Panc1 (cell line): Measurements from ENCODE around the gene KAT6B. TPM values are rescaled to one million over a fixed set of nuclear protein-coding genes. Genes with fewer than 3 reads are reported as not detected.
A peak's percentile ranks its signal among the peaks of the same experiment; 100 is the strongest.

ENCODE experiments used
- ATAC-seq: fragments of 200-7000 bp; cut with Tn5 transposase; 2 replicates; pipeline ENCODE4 v1.9.1; 2020; ENCODE audit warnings: mild to moderate bottlenecking, moderate library complexity
- BruUV-seq: library from RNA; stranded (reverse); fragments of 400-500 nt; replicated peaks from 2 replicates; lab custom pipeline; 2021; lab: Mats Ljungman, UMichigan
- CTCF ChIA-PET: fragments of 300-600 bp; sonication (Branson Sonifier 250); formaldehyde crosslinking; loops from one replicate; lab custom pipeline; 2022; ENCODE audit warnings: antibody characterized with exemption; lab: Charles Lee
- POLR2A ChIA-PET: fragments of 300-600 bp; sonication (Branson Sonifier 250); formaldehyde crosslinking; loops from one replicate; lab custom pipeline; 2022; ENCODE audit warnings: antibody characterized with exemption; lab: Charles Lee
- DNase-seq: peaks from one replicate; pipeline ENCODE4 v3.0.0-alpha.2; 2010; ENCODE audit warnings: low read depth, low spot score
- H3K27ac ChIP-seq: 2 replicates; pipeline ENCODE4 v1.5.1; 2011; ENCODE audit warnings: mild to moderate bottlenecking, low read length, inconsistent platforms
- H3K27me3 ChIP-seq: fragments of 200-500 bp; sonication (Bioruptor generic); 2 replicates; pipeline ENCODE4 v1.6.0; 2014; ENCODE audit warnings: low read length, inconsistent platforms; ENCODE audit not compliant: control insufficient read depth, insufficient read depth
- H3K36me3 ChIP-seq: fragments of 200-500 bp; sonication (Bioruptor generic); 2 replicates; pipeline ENCODE4 v1.5.1; 2014; ENCODE audit warnings: inconsistent platforms, mild to moderate bottlenecking, low read length, moderate library complexity; ENCODE audit not compliant: control insufficient read depth, insufficient read depth
- H3K4me1 ChIP-seq: 2 replicates; pipeline ENCODE4 v1.5.1; 2011; ENCODE audit warnings: inconsistent platforms, mild to moderate bottlenecking, low read length, moderate library complexity; ENCODE audit not compliant: control insufficient read depth, insufficient read depth
- H3K4me3 ChIP-seq, 2 experiments: 2 replicates each; pipeline ENCODE4 v1.5.1; 2011 to 2012; ENCODE audit warnings: low read depth in 2 of 2, low read length in 2 of 2, mild to moderate bottlenecking in 2 of 2, inconsistent platforms in 1 of 2, moderate library complexity in 1 of 2
- H3K9me3 ChIP-seq: fragments of 200-500 bp; sonication (Bioruptor generic); 2 replicates; pipeline ENCODE4 v1.5.1; 2014; ENCODE audit warnings: low read depth, mild to moderate bottlenecking, inconsistent platforms, low read length, moderate library complexity; ENCODE audit not compliant: control insufficient read depth, insufficient read depth
- POLR2AphosphoS5 ChIP-seq: IDR thresholded peaks from 2 replicates; pipeline ENCODE4 v1.6.1; 2012; ENCODE audit warnings: mild to moderate bottlenecking, low read depth, low read length, moderate library complexity
- SIN3A ChIP-seq: IDR thresholded peaks from 2 replicates; pipeline ENCODE4 v1.6.1; 2012; ENCODE audit warnings: low read depth, mild to moderate bottlenecking, low read length, moderate library complexity, borderline replicate concordance; ENCODE audit not compliant: insufficient read depth
- TCF7L2 ChIP-seq: IDR thresholded peaks from 2 replicates; pipeline ENCODE4 v1.6.1; 2011; ENCODE audit warnings: mild to moderate bottlenecking, low read depth, low read length, inconsistent platforms
- in situ Hi-C: cut with HindIII; loops from 2 replicates; pipeline ENCODE4 v1.10.0; 2016; ENCODE audit warnings: low sequenced_read_pairs, low pct_unique_long_range_greater_than_20kb
- intact Hi-C: fragments of 100-400 bp; cut with micrococcal nuclease; formaldehyde crosslinking; loops from one replicate; pipeline ENCODE4 v1.10.0; 2022; ENCODE audit not compliant: unreplicated experiment
- total RNA-seq: library from RNA; stranded (reverse); gene quantifications from one replicate; pipeline ENCODE4 v1.2.1, GENCODE V29; 2021; ENCODE audit not compliant: unreplicated experiment
- TF ChIP-seq, protein P1 (sequence below): fragments of 450-650 bp; IDR thresholded peaks from 2 replicates; pipeline ENCODE4 v1.5.1; 2017; ENCODE audit warnings: mild to moderate bottlenecking
- TF ChIP-seq, protein P2 (sequence below), 2 experiments: IDR thresholded peaks; 2 replicates each; pipeline ENCODE4 v1.6.1; 2011 to 2012; ENCODE audit warnings: low read depth in 2 of 2, control low read depth in 1 of 2, low read length in 1 of 2, mild to moderate bottlenecking in 1 of 2, moderate library complexity in 1 of 2; ENCODE audit not compliant: insufficient read depth in 1 of 2

KAT6B gene
- total RNA-seq, 1 experiment from 2014 or later: 31.1 TPM

DNA sequence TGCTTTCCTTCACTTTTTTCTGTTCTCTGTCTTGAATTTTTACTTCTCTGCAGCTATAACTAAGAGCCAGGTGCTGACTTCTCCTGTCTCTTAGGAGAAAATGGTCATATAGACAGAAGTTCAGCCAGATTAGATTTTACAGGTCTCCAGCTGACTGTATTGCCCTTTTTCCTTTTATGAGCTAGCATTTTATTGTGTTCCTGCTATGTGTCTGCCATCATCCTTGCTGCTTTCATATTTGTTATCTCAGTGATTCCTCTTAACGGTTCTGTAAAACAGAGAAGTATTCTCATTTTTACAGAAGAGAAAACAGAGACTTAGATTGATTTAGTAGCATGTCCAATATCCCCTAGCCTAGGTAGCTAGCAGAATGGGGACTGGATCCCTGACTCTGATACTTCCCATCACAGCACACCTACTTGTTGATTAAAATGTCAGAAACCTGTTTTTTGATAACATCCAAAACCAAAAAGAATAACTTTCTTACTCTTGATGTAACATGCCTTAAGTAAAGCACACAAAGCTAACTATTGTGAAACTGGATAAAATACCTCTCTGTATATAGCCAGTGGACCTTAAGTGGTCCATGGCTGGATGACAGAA lies 5.2 kb downstream of the KAT6B start:
- no peaks in the 10 kb centered on the region for H3K9me3 ChIP-seq
- ATAC-seq (no peak), DNase-seq (no peak)
- no peaks in the 10 kb centered on the region for H3K36me3 ChIP-seq
- no peaks in the 10 kb centered on the region for H3K27me3 ChIP-seq
- POLR2A ChIA-PET: no interaction called here
- H3K27ac ChIP-seq: no peak overlapping the region
- intact Hi-C loops: no loop called here
- in situ Hi-C loops: no loop called here
- no peak overlapping the region for H3K4me3 ChIP-seq
- BruUV-seq: TSS peak; percentile 12
- TF ChIP-seq, protein P1, sequence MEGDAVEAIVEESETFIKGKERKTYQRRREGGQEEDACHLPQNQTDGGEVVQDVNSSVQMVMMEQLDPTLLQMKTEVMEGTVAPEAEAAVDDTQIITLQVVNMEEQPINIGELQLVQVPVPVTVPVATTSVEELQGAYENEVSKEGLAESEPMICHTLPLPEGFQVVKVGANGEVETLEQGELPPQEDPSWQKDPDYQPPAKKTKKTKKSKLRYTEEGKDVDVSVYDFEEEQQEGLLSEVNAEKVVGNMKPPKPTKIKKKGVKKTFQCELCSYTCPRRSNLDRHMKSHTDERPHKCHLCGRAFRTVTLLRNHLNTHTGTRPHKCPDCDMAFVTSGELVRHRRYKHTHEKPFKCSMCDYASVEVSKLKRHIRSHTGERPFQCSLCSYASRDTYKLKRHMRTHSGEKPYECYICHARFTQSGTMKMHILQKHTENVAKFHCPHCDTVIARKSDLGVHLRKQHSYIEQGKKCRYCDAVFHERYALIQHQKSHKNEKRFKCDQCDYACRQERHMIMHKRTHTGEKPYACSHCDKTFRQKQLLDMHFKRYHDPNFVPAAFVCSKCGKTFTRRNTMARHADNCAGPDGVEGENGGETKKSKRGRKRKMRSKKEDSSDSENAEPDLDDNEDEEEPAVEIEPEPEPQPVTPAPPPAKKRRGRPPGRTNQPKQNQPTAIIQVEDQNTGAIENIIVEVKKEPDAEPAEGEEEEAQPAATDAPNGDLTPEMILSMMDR: no peak
- TF ChIP-seq TCF7L2: peak; percentile 46; the same call in 1 of the 2 replicates
- H3K4me1 ChIP-seq: peaks cover 11% of the 10 kb centered on the region
- CTCF ChIA-PET: interaction anchor here (0.6 kb wide), 1 partner anchor 40 kb away, joined by 3 read pairs; no protein-coding TSS in a partner anchor

DNA sequence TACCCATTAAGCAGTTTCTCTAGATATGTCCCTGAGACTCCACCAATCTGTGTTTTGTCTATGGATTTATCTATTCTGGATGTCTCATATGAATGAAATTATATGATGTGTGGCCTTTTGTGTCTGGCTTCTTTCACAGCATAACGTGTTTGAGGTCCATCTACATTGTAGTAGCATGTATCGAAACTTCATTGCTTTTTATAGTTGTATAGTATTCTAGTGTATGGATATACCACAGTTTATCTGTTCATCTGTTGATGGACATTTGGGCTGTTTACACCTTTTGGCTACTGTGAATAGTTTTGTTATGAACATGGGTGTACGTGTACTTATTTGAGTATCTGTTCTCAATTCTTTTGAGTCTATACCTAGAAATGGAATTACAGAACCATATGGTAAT lies 9.6 kb downstream of the KAT6B start:
- H3K4me1 ChIP-seq: peaks cover 3% of the 10 kb centered on the region; the same call in 1 of the 2 replicates
- H3K36me3 ChIP-seq: no peaks in the 10 kb centered on the region
- ATAC-seq (no peak), DNase-seq (no peak)
- H3K27me3 ChIP-seq: no peaks in the 10 kb centered on the region
- BruUV-seq: no TSS peak
- intact Hi-C loops: no loop called here
- H3K4me3 ChIP-seq: no peak overlapping the region
- ChIA-PET POLR2A (no interaction called here), CTCF (no interaction called here)
- TF ChIP-seq, protein P1: no peak
- TF ChIP-seq, protein P2, sequence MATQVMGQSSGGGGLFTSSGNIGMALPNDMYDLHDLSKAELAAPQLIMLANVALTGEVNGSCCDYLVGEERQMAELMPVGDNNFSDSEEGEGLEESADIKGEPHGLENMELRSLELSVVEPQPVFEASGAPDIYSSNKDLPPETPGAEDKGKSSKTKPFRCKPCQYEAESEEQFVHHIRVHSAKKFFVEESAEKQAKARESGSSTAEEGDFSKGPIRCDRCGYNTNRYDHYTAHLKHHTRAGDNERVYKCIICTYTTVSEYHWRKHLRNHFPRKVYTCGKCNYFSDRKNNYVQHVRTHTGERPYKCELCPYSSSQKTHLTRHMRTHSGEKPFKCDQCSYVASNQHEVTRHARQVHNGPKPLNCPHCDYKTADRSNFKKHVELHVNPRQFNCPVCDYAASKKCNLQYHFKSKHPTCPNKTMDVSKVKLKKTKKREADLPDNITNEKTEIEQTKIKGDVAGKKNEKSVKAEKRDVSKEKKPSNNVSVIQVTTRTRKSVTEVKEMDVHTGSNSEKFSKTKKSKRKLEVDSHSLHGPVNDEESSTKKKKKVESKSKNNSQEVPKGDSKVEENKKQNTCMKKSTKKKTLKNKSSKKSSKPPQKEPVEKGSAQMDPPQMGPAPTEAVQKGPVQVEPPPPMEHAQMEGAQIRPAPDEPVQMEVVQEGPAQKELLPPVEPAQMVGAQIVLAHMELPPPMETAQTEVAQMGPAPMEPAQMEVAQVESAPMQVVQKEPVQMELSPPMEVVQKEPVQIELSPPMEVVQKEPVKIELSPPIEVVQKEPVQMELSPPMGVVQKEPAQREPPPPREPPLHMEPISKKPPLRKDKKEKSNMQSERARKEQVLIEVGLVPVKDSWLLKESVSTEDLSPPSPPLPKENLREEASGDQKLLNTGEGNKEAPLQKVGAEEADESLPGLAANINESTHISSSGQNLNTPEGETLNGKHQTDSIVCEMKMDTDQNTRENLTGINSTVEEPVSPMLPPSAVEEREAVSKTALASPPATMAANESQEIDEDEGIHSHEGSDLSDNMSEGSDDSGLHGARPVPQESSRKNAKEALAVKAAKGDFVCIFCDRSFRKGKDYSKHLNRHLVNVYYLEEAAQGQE (IDR thresholded peaks at IDR 0.05; ENCODE audit: insufficient read depth in 1 of 2, low read depth in 2 of 2, low read length in 1 of 2): no peak
- no peak for TF ChIP-seq POLR2AphosphoS5
- TF ChIP-seq TCF7L2: no peak
- TF ChIP-seq SIN3A: no peak
- H3K27ac ChIP-seq: no peak overlapping the region
- in situ Hi-C loops: no loop called here
- no peaks in the 10 kb centered on the region for H3K9me3 ChIP-seq
